NB4 (cell line): Measurements from ENCODE around the gene POC1A.
A peak's percentile ranks its signal among the peaks of the same experiment; 100 is the strongest.
"Not testable (repeated sequence)": the region's sequence is repeated elsewhere in the genome, so short reads cannot be mapped to it uniquely, and the experiment has no call there.

ENCODE experiments used
- DNase-seq: peaks from one replicate; pipeline ENCODE4 v3.0.0; 2010; ENCODE audit warnings: low read depth
- H3K4me3 ChIP-seq: one replicate; pipeline ENCODE4 v1.5.1; 2011; ENCODE audit warnings: mild to moderate bottlenecking, low read depth, low read length, moderate library complexity
- CTCF ChIP-seq: IDR thresholded peaks from one replicate; pipeline ENCODE4 v1.5.1; 2012; ENCODE audit warnings: low read depth, low read length
- MYC ChIP-seq: IDR thresholded peaks from 2 replicates; pipeline ENCODE4 v1.6.1; 2011; ENCODE audit warnings: low read depth, low read length
- POLR2A ChIP-seq: IDR thresholded peaks from 2 replicates; pipeline ENCODE4 v1.6.1; 2011; ENCODE audit warnings: mild to moderate bottlenecking; ENCODE audit not compliant: insufficient read length; ENCODE audit errors: extremely low read depth
- TF ChIP-seq, protein P1 (sequence below): IDR thresholded peaks from 2 replicates; pipeline ENCODE4 v1.6.1; 2011; ENCODE audit warnings: low read depth, low read length

The POC1A gene

DNA sequence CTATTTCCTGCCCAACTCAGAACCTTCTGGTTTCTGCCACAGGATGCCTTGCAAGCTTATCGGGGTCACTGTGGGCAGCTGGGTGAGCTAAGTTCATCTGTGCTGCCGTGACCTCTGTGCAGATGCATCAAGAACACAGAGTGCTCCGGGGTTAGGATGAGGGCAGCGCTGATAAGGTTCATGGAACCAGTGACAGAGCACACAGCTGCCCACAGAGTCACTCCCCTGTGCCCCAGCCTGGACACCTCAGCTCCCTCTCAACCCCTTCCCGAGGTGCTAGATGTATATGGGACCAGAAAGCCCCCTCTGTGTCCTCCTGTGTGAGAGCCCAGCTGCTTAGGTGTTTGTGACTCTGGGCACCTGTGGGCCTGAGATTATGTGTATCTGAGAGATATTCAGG is 28.0 kb upstream of the POC1A start:
- H3K4me3 ChIP-seq: no peak overlapping the region
- no peak for DNase-seq
- no peak for TF ChIP-seq CTCF

DNA sequence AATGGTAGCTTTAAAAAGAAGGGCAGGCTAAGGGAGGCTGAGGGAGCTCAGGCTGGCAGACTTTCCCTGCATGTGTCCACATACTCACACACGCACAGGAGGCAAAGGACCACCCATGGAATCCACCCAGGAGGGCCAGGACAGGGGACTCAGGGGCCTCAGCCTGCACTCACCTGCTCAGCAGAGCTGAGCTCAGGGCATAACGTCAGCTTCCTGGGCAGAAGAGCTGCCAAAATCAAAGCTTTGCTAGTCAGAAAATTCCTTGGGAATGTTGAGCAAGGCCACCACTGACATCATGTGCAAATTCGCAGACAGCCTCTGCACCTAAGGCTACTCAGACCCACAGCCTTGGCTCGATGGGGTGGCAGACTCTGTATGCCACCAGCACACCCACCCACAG is 27.3 kb upstream of the POC1A start:
- no peak overlapping the region for H3K4me3 ChIP-seq
- DNase-seq: no peak
- TF ChIP-seq POLR2A: no peak
- TF ChIP-seq, protein P1, sequence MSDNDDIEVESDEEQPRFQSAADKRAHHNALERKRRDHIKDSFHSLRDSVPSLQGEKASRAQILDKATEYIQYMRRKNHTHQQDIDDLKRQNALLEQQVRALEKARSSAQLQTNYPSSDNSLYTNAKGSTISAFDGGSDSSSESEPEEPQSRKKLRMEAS: no peak
- TF ChIP-seq MYC: no peak
- no peak for TF ChIP-seq CTCF

DNA sequence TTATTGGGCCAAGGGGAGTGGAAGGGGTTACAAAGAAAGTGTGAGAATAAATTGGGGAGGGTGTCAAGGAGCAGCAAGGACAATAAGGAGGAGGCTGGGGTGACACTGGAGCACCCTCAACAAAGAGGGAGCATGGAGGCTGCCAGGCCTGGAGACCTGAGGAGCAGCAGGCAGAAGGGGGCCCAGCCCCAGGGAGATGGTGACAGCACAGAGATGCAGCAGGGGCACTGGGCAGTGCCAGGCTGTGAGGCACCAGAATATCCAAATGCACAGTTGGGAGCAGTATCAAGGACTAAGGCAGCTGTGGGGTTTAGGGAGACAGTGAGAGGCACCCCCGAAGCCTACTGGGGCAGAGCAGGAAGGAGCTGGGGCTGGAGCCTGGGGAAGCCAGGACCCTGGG is 24.3 kb upstream of the POC1A start:
- no peak for DNase-seq

DNA sequence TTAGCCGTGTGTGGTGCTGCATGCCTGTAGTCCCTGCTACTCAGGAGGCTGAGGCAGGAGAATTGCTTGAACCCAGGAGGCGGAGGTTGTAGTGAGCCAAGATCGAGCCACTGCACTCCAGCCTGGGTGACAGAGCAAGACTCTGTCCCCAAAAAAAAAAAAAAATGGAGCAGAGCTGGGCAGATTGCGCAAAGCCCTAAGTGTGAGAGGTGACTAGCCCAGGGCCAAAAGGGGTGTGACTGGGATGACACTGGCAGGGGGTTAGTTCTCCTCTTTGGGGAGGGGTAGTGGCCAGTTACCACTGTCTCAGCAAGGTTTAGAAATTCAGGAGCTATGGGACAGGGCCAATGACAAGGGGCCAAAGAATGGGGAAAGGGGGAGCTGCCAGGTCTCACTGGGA is 23.9 kb upstream of the POC1A start:
- H3K4me3 ChIP-seq: not testable (repeated sequence)
- DNase-seq: peak; percentile 65

More for the DNA sequence above, 24.3 kb upstream of the POC1A start:
- H3K4me3 ChIP-seq: no peak overlapping the region
- no peak for TF ChIP-seq CTCF
- TF ChIP-seq MYC: no peak
- TF ChIP-seq, protein P1: no peak
- TF ChIP-seq POLR2A: no peak

DNA sequence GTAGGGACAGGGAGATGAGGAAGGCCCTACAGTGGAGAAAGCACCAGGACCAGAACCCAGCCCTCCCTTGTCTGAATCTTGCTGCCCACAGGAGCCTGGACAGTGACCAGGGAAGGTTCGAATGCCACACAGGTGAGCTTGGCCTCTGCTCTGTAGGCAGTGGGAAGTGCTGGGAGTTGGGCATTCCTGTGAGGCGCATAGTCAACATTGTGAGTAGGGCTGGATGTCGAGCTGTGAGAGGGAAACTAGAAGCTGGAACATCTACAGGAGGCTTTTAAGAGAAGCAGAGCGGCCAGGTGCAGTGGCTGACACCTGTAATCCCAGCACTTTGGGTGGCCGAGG is 23.4 kb upstream of the POC1A start:
- TF ChIP-seq, protein P1: no peak
- DNase-seq: no peak
- no peak overlapping the region for H3K4me3 ChIP-seq

- H3K4me3 ChIP-seq: no peak overlapping the region
- no peak for TF ChIP-seq MYC
- TF ChIP-seq POLR2A: no peak
- TF ChIP-seq, protein P1: no peak
- TF ChIP-seq CTCF: no peak
- no peak for DNase-seq
These were observed 22.9 kb upstream of the POC1A start for GRCh38 chr3:52176951-52177700.

- H3K4me3 ChIP-seq: no peak overlapping the region
- DNase-seq: no peak
- no peak for TF ChIP-seq CTCF
- TF ChIP-seq POLR2A: no peak
- no peak for TF ChIP-seq MYC
- TF ChIP-seq, protein P1: no peak
These were observed 22.0 kb upstream of the POC1A start for GRCh38 chr3:52176180-52176752.
